GM21390 (cell line): Measurements from ENCODE around the gene KLF7.

Source experiments
- ATAC-seq: cut with Tn5 transposase; IDR thresholded peaks from one replicate; pipeline ENCODE4 v1.9.1; 2021; ENCODE audit not compliant: unreplicated experiment

KLF7 gene

GRCh38 chr2:207071820-207072219 is 93.9 kb downstream of the KLF7 start:
- no peak for ATAC-seq

GRCh38 chr2:207067473-207067872 is 98.3 kb downstream of the KLF7 start:
- ATAC-seq: no peak

GRCh38 chr2:207066791-207067460 is 98.8 kb downstream of the KLF7 start:
- ATAC-seq: no peak

GRCh38 chr2:207066166-207066565 is 99.6 kb downstream of the KLF7 start:
- no peak for ATAC-seq

- no peak for ATAC-seq
Observed at GRCh38 chr2:207064128-207064690, 101.5 kb downstream of the KLF7 start.

GRCh38 chr2:207061181-207061580 is 104.6 kb downstream of the KLF7 start:
- ATAC-seq: no peak

GRCh38 chr2:207055257-207055656 is 110.5 kb downstream of the KLF7 start:
- ATAC-seq: no peak

GRCh38 chr2:207054521-207054920 is 111.2 kb downstream of the KLF7 start:
- no peak for ATAC-seq

- no peak for ATAC-seq
Observed at GRCh38 chr2:207051385-207051965, 114.3 kb downstream of the KLF7 start.

- ATAC-seq: no peak
Observed at GRCh38 chr2:207049122-207049521, 116.6 kb downstream of the KLF7 start.

GRCh38 chr2:207048416-207048815 is 117.3 kb downstream of the KLF7 start:
- ATAC-seq: no peak

GRCh38 chr2:207046724-207047123 is 119.0 kb downstream of the KLF7 start:
- no peak for ATAC-seq

- ATAC-seq: no peak
Observed at GRCh38 chr2:207045531-207045930, 120.2 kb downstream of the KLF7 start.

- no peak for ATAC-seq
Observed at GRCh38 chr2:207044379-207045362, 121.1 kb downstream of the KLF7 start.

GRCh38 chr2:207042841-207043240 is 122.9 kb downstream of the KLF7 start:
- no peak for ATAC-seq

- no peak for ATAC-seq
Observed at GRCh38 chr2:207041786-207042554, 123.8 kb downstream of the KLF7 start.

GRCh38 chr2:207041279-207041678 is 124.5 kb downstream of the KLF7 start:
- no peak for ATAC-seq

GRCh38 chr2:207040696-207041095 is 125.1 kb downstream of the KLF7 start:
- ATAC-seq: no peak

- ATAC-seq: no peak
Observed at GRCh38 chr2:207039225-207039624, 126.5 kb downstream of the KLF7 start.

GRCh38 chr2:207038299-207038698 is 127.4 kb downstream of the KLF7 start:
- no peak for ATAC-seq

GRCh38 chr2:207037896-207038295 is 127.9 kb downstream of the KLF7 start:
- no peak for ATAC-seq
